HG03175 (cell line): ENCODE results near the gene EPHB3.
"Not testable (repeated sequence)": the region's sequence is repeated elsewhere in the genome, so short reads cannot be mapped to it uniquely, and the experiment has no call there.

ENCODE experiments used
- ATAC-seq: cut with Tn5 transposase; IDR thresholded peaks from one replicate; pipeline ENCODE4 v1.9.1; 2021; ENCODE audit warnings: mild to moderate bottlenecking, moderate library complexity; ENCODE audit not compliant: unreplicated experiment

Gene EPHB3

GRCh38 chr3:184596886-184597575, 35.4 kb downstream of the EPHB3 start:
- ATAC-seq = no peak

GRCh38 chr3:184597829-184598573, 36.4 kb downstream of the EPHB3 start:
- no peak for ATAC-seq

- no peak for ATAC-seq
These were observed 37.0 kb downstream of the EPHB3 start for GRCh38 chr3:184598574-184598927.

GRCh38 chr3:184599143-184599542, 37.6 kb downstream of the EPHB3 start:
- ATAC-seq = no peak

GRCh38 chr3:184600685-184601377, 39.2 kb downstream of the EPHB3 start:
- ATAC-seq = no peak

GRCh38 chr3:184601576-184602371, 40.2 kb downstream of the EPHB3 start:
- ATAC-seq = no peak

- ATAC-seq = no peak
These were observed 41.0 kb downstream of the EPHB3 start for GRCh38 chr3:184602372-184603150.

GRCh38 chr3:184603151-184604030, 41.8 kb downstream of the EPHB3 start:
- ATAC-seq = no peak

- ATAC-seq = no peak
These were observed 42.5 kb downstream of the EPHB3 start for GRCh38 chr3:184604039-184604601.

GRCh38 chr3:184604615-184605290, 43.2 kb downstream of the EPHB3 start:
- ATAC-seq = no peak

GRCh38 chr3:184608209-184608608, 46.6 kb downstream of the EPHB3 start:
- ATAC-seq = no peak

GRCh38 chr3:184609476-184610244, 48.1 kb downstream of the EPHB3 start:
- no peak for ATAC-seq

- no peak for ATAC-seq
These were observed 48.8 kb downstream of the EPHB3 start for GRCh38 chr3:184610245-184610871.

GRCh38 chr3:184611607-184612281, 50.2 kb downstream of the EPHB3 start:
- no peak for ATAC-seq

GRCh38 chr3:184615396-184615795, 53.8 kb downstream of the EPHB3 start:
- no peak for ATAC-seq

- no peak for ATAC-seq
These were observed 54.9 kb downstream of the EPHB3 start for GRCh38 chr3:184616436-184616835.

GRCh38 chr3:184617306-184617705, 55.7 kb downstream of the EPHB3 start:
- ATAC-seq = not testable (repeated sequence)
